ENCODE measurements around the gene SLC66A2. TPM values are rescaled to one million over a fixed set of nuclear protein-coding genes. Genes with fewer than 3 reads are reported as not detected.

The SLC66A2 gene
- total RNA-seq, 4 donors from 2014 or later, result 93.5 to 193 (median 100) TPM

DNA sequence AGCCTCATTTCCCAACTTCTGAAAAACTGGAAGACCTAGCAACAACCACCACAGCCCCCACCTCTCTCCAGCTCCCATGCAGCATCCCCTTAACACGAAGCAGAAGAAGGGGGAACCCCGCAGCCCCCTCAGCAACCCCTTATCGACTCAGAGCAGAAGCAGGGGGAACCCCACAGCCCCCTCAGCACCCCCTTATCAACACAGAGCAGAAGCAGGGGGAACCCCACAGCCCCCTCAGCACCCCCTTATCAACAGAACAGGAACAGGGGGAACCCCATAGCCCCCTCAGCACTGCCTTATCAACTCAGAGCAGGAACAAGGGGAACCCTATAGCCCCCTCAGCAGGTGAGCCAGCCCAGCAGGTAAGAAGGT, 6.7 kb downstream of the SLC66A2 start:
- no peaks in the 10 kb centered on the region for H3K27me3 ChIP-seq
- peak overlapping the region in 2 of 3 donors; percentile 91 to 98 for H3K27ac ChIP-seq
- TF ChIP-seq, protein P1, sequence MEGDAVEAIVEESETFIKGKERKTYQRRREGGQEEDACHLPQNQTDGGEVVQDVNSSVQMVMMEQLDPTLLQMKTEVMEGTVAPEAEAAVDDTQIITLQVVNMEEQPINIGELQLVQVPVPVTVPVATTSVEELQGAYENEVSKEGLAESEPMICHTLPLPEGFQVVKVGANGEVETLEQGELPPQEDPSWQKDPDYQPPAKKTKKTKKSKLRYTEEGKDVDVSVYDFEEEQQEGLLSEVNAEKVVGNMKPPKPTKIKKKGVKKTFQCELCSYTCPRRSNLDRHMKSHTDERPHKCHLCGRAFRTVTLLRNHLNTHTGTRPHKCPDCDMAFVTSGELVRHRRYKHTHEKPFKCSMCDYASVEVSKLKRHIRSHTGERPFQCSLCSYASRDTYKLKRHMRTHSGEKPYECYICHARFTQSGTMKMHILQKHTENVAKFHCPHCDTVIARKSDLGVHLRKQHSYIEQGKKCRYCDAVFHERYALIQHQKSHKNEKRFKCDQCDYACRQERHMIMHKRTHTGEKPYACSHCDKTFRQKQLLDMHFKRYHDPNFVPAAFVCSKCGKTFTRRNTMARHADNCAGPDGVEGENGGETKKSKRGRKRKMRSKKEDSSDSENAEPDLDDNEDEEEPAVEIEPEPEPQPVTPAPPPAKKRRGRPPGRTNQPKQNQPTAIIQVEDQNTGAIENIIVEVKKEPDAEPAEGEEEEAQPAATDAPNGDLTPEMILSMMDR (IDR thresholded peaks at IDR 0.05), result no peak
- no peak for TF ChIP-seq POLR2A (IDR thresholded peaks at IDR 0.05)
- intact Hi-C loops (cut with DNase I), result no loop called here
- H3K4me1 ChIP-seq, result peaks cover 66 to 71% of the 10 kb centered on the region in 2 donors
- DNase-seq, result no peak
- H3K4me3 ChIP-seq (replicated peaks in 1 of 3), result no peak overlapping the region
- WGBS, 2 donors, result 77 to 89% methylated on average over 3 of the region's 3 CpGs
- no peaks in the 10 kb centered on the region for H3K9me3 ChIP-seq
- peaks cover 17 to 27% of the 10 kb centered on the region in 2 donors for H3K36me3 ChIP-seq

DNA sequence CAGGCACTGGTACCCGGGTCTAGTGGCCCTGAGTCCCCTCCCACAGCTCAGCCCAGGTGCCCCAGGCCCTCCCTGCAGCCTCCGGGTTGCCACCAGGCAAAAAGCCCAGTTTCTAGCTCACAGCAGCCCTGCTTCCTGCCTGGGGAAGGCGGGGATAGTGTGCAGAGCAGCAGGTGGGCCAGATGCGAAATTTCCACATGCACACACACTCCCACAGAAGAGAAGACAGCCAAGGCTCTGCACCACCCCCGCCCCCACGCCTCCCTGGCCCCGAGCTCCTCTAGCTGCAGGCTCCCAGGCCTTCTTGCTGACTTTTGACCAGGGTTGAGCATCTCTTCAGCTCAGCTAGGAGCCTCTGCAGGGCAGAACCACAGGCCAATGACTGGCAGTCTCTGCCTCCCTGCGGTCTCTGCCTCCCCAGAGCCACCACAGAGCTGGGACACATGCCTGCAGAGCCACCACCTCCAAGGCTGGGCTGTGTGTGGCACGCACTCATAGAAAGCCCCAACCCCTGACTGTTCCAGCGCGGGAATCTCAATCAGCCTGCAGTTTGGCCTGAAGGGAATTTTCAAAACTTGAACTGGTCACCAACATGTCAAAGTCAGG, 7.2 kb downstream of the SLC66A2 start:
- Histone ChIP-seq H3K27me3 (no peaks in the 10 kb centered on the region), H3K27ac (peak overlapping the region in 2 of 3 donors; percentile 91 to 98), H3K36me3 (peaks cover 17 to 27% of the 10 kb centered on the region in 2 donors), H3K9me3 (no peaks in the 10 kb centered on the region), H3K4me1 (peaks cover 67 to 70% of the 10 kb centered on the region in 2 donors), H3K4me3 (replicated peaks in 1 of 3) (no peak overlapping the region)
- 60 to 86% methylated on average over 3 to 11 of the region's 11 CpGs for WGBS, 2 donors
- peak in 1 of 2 donors; percentile 2 for DNase-seq
- intact Hi-C loops (cut with DNase I), result no loop called here
- TF ChIP-seq POLR2A (IDR thresholded peaks at IDR 0.05), result no peak
- TF ChIP-seq, protein P1 (IDR thresholded peaks at IDR 0.05), result no peak

DNA sequence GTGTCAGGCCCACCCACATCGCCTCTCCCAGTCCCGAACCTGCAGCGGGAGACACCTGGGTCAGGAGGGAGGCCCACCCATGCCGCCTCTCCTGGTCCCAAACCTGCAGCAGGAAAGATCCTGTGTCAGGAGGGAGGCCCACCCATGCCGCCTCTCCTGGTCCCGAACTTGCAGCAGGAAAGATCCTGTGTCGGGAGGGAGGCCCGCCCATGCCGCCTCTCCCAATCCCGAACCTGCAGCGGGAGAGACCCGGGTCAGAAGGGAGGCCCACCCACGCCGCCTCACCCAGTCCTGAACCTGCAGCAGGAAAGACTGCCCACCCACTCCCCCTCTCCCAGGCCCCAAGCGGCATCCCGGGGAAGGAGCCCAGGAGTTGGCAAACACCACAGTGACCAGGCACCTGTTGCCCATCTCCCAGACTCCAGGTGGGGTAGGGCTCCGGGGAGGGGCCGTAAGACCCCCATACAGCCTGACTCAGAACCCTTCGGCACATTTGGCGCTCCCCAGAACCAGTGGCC, 7.8 kb downstream of the SLC66A2 start:
- peak overlapping the region in 2 of 3 donors; percentile 91 to 98 for H3K27ac ChIP-seq
- peaks cover 17 to 24% of the 10 kb centered on the region in 2 donors for H3K36me3 ChIP-seq
- WGBS, 2 donors, result 96 to 97% methylated on average over 13 to 19 of the region's 20 CpGs
- H3K4me3 ChIP-seq (replicated peaks in 1 of 3), result no peak overlapping the region
- intact Hi-C loops (cut with DNase I), result no loop called here
- H3K27me3 ChIP-seq, result no peaks in the 10 kb centered on the region
- H3K4me1 ChIP-seq, result peaks cover 64 to 68% of the 10 kb centered on the region in 2 donors
- TF ChIP-seq POLR2A (IDR thresholded peaks at IDR 0.05), result no peak
- TF ChIP-seq, protein P1 (IDR thresholded peaks at IDR 0.05), result no peak
- DNase-seq, result peak in 1 of 2 donors; percentile 1
- no peaks in the 10 kb centered on the region for H3K9me3 ChIP-seq

DNA sequence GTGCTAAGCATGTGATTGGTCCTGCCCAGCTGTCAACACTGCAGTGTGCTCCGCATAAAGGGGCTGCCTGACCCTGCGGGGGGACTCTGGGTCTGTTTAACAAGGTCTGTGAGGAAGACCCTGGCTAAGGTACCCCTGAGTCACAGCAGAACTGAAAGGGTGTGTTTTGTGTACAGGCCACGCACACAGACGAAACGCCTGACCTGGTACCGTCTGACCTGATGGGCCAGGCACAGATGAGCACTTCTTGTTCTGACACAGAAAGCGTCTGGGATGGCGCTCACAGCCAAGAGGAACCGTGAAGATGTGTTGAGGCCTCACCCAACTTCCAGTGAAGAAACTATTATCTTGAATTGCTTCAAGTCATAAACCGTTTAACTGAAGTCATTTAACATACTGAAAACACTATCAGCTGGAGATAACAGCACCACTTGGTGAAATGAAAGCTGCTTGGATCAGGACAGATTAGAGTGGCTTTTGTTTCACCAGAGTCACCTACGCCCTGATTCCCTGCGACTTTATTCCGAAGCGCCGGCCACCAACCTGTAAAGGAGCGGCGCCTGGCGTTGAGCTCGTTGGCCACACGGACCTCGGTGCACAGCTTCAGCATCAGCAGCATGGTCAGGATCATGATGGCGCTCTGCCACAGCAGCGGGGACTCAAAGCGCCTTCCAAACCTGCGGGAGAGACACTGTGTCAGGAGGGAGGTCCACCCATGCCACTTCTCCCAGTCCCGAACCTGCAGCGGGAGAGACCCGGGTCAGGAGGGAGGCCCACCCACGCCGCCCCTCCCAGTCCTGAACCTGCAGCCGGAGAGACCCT, 8.5 kb downstream of the SLC66A2 start:
- intact Hi-C loops (cut with DNase I), result no loop called here
- peaks cover 64 to 68% of the 10 kb centered on the region in 2 donors for H3K4me1 ChIP-seq
- peak overlapping the region in 1 of 3 donors; percentile 88 for H3K27ac ChIP-seq
- DNase-seq, result peak in 1 of 2 donors; percentile 3
- H3K36me3 ChIP-seq, result peaks cover 17 to 22% of the 10 kb centered on the region in 2 donors
- H3K4me3 ChIP-seq (replicated peaks in 1 of 3), result no peak overlapping the region
- no peaks in the 10 kb centered on the region for H3K27me3 ChIP-seq
- no peak for TF ChIP-seq POLR2A (IDR thresholded peaks at IDR 0.05)
- H3K9me3 ChIP-seq, result no peaks in the 10 kb centered on the region
- whole genome bisulfite sequencing, 2 donors, result 88 to 94% methylated on average over 29 of the region's 31 CpGs

DNA sequence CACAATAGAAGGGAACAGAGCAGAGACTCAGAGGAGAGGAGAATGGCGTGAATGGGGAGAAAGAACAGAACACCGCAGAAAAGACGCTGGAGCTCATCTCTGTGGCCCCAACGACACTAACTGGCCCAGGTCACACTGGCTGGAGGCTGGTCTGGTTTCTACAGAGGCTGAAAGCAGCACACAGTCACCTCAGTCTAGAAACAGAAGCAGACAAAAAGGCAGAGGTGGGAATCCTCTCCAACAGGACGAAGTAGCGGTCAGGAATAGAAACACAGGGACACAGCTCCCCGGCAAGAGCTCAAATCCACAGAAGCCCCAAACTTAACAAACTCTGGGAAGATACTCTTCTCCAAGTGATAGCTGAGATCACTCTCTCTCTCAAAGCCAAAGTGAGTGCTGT, 9.2 kb downstream of the SLC66A2 start:
- intact Hi-C loops (cut with DNase I), result no loop called here
- H3K4me1 ChIP-seq, result peaks cover 63 to 68% of the 10 kb centered on the region in 2 donors
- peak overlapping the region in 1 of 3 donors; percentile 88 for H3K27ac ChIP-seq
- no peak for TF ChIP-seq POLR2A (IDR thresholded peaks at IDR 0.05)
- TF ChIP-seq, protein P1 (IDR thresholded peaks at IDR 0.05), result no peak
- no peaks in the 10 kb centered on the region for H3K27me3 ChIP-seq
- no peak overlapping the region for H3K4me3 ChIP-seq (replicated peaks in 1 of 3)
- no peak for DNase-seq
- WGBS, 2 donors, result 94 to 97% methylated on average over 7 of the region's 7 CpGs
- H3K36me3 ChIP-seq, result peaks cover 17 to 27% of the 10 kb centered on the region in 2 donors
- H3K9me3 ChIP-seq, result no peaks in the 10 kb centered on the region
